Endometrium (tissue), 2 donors: ENCODE measurements around the gene PGS1.

Source experiments
- FAIRE-seq: peaks from 2 replicates; lab custom pipeline; 2012; peaks lifted over from hg19 to GRCh38; lab: Jason Lieb, UNC
- donor health status: control.
- donor health status: control.

The PGS1 gene

GRCh38 chr17:78411241-78411857, 32.9 kb downstream of the PGS1 start:
- no peak for FAIRE-seq

DNA sequence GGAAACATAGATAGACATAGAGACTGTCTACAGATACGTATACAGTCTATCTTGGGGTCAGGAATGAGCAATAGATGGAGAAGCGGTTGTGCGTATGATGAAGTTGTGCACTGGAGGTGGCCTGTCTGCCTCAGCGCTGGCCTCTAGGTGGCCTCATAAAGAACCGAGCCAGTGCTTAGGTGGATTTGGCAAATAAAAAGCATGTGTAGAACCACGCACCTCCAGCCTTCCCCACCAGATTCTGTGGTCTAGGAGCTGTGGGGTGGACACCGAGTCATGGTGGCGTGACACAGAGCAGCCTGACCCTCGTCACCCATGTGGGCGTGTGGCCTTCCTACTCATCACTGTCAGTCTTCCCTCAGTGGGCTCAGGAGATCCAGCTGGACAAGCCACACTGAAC, 34.0 kb downstream of the PGS1 start:
- no peak for FAIRE-seq

DNA sequence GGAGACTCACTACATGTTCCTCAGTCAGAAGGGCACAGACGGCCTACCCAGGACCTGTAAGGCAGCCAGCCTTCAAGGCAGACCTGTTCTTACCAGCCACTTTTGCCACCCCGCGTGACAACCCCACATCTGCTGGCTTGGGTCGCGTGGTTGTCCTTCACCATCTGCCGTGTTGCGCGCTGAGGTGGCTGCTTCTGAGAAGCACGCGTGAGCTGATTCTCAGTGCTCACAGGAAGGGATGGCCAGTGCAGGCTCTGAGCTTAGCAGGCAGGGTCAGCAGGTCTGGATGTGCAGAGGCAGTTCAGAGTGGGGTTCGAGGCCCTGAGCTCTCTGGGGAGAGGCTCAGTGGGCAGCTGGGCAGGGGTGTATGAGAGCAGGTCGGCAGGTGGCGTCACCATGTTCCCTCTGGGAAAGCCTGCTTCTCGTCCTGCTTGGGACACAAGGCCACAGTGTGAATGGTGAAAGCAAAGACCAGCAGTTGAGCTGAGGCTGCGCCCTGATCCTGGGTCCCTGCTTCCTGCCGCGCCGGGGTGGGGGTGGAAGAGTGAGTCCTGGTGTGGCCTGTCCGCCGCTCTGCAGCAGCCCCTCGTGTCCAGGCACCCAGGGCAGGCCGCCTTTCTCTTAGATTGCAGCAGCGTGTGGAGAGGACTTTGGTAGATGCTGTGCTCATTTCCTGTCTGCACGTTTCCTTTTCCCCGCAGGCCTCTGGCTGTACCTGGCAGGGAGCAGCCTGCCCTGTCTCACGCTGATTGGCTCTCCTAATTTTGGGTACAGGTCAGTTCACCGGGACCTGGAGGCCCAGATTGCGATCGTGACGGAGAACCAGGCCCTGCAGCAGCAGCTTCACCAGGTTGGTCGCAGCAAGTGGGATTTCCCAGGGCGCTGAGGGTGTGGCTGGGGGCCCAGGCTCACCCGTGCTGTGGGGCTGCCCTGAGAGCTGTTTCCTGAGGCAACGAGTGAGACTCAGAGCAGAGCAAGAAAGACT, 36.0 kb downstream of the PGS1 start:
- no peak for FAIRE-seq

GRCh38 chr17:78415821-78416711, 37.6 kb downstream of the PGS1 start:
- FAIRE-seq, result no peak

- no peak for FAIRE-seq
Observed at GRCh38 chr17:78416791-78417530, 38.5 kb downstream of the PGS1 start.

- no peak for FAIRE-seq
Observed at GRCh38 chr17:78417531-78417909, 39.1 kb downstream of the PGS1 start.

DNA sequence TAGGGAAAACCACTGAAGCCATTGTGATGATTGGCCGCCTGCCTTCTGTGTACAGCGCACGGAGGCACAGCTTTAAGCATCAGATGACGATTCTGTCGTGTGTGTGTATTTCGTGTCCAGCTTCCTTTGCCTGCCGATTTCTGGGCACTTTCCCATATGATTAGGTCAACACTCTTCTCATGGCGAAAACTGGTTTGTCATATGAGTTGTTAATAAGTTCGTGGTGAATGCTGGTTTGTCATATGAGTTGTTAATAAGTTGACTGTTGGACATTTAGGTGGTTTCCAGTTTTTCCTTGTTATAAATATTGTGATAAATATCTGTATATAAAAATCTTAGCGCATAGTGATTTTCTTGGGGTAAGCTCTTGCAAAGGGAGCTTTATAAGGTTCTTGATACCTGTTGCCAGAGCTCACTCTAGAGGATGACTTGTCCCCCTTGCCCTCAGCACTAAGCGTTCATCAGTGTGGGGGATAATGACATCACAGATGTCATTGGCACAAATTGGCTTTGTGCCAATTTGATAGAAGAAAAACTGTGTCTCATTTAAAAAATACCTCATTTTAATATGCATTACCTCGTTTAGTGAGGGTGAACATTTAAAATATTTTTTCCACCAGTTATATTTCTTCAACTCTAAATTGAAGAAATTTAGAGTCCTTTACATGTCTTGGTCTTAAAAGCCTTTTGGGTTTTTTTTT, 40.0 kb downstream of the PGS1 start:
- no peak for FAIRE-seq

- FAIRE-seq, result no peak
Observed at GRCh38 chr17:78419970-78420815, 41.7 kb downstream of the PGS1 start.

DNA sequence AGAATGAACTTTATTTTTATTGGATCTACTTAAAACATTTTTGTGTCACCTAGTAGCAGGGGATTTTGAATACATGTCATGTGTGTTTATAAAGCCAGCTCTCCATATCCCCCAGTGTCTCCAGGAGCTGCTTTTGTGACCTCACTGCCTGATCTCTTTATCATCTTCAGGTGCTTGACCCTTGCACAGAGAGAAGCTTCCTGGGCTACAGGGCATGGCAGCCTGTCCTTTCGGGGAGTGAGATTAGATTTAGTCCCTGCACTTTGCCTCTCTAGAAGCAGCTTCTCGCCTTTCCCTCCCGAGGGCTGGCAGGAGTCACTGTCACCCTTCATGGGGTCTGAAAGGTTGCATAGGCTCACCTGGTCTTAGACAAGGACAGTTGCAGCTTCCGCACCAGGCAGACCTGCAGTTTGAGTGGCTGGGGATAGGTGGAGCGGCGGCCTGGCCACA, 42.7 kb downstream of the PGS1 start:
- FAIRE-seq, result no peak

DNA sequence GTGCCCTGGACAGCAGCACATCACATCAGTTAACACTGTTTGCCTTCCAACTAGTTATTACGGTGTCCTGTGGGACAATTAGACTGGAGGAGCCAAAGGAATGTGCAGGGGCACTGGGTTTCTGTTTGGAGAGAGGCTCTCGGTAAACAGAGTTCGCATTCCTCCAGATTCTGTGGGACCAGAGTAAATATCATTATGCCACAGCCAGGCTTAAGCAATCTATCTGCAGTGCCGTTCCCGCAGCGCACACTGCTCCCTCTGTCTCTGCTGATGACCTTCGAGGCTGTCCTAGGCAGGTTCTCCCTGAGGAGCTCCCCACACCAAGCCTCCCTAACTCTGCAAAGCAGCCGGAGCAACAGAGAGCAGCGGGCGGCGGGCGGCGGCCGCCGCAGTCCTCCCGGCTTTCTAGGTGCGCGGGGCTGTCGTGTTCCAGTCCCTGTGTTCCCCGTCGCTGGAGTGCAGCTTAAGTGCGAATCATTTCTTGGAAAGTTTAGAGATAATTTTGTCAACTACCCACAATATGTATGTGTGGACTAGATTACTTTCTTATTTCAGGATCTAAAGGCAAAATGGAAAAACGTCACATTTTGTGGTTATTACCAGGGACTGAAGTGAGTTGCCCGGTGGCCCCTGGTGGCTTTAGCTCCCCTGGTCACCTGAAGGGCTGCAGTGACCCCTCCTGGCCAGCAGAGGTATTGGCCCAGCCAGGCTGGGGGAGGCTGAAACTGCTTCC, 43.3 kb downstream of the PGS1 start:
- no peak for FAIRE-seq

GRCh38 chr17:78422267-78422605, 43.8 kb downstream of the PGS1 start:
- FAIRE-seq, result no peak

GRCh38 chr17:78422872-78423588, 44.6 kb downstream of the PGS1 start:
- FAIRE-seq, result no peak

DNA sequence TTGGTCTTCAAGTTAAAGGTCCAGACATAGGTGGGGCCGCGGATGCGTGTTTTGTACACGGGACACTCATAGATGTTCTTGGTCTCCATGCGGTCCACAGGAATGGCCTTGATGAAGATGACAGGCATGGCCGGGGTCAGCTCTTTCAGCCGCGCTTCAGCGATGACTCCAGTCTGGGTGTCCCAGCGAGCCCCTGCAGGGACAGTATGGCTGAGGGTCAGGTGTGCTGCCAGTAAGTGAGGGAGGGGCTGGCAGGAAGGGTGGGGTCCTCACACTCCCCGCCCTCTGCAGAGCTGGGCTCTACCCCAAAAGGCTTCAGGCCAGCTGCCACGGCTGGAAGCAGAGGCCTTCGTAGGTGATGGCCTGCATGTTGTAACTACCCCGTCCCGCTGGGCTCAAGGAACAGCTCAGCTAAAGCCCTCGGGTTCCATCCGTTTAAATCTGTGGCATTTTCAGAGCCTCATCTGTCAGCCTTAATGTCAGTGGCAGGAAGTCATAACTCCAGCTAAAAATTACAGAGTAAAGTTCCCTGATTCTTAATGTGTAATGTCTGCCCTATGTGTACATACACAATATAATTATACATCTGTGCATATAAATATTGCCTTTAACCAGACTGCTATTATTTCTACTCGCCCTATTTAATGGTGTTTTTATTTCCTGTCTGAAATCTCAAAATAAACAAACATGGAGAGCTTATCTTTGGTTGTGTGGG, 45.7 kb downstream of the PGS1 start:
- FAIRE-seq, result no peak

DNA sequence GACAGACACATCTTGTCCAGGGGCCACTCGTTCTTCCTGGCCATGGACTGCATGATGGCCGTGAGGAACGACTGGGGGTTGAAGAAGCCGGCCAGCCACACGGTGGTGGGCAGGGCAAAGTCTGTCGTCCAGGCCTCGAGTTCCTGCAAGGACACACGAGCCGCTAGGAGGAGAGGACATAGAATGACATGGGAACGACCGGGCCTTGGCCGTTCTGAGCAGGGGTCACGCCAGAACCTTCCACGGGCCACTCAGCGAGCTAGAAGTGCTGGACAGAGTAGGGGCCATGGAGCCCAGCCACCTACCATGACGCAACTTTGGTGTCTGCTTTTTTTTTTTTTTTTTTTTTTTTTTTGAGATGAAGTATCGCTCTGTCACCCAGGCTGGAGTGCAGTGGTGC, 47.0 kb downstream of the PGS1 start:
- FAIRE-seq, result no peak

GRCh38 chr17:78426293-78426879, 47.9 kb downstream of the PGS1 start:
- no peak for FAIRE-seq

DNA sequence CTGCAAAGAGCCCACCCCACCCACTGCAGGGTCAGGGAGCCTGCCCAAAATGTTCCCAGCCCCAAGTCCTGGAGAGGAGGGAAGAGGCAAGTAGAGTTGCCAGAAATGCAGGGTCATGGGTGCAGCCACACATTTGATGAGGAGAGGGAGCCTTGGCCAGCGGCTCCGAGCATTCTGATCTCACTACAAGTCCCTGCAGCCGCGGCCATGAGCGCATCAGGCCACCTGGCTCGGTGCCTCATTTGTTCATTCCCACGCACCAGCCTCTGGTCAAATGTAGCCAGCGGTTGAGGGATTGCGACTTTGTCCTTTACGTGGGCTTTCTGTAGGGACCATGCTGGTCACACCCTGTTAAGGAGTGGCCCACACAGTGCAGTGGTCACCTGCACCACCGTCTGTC, 48.7 kb downstream of the PGS1 start:
- no peak for FAIRE-seq

- FAIRE-seq, result no peak
Observed at GRCh38 chr17:78428025-78428575, 49.7 kb downstream of the PGS1 start.
